K562 (cell line): ENCODE measurements around the gene CREB3L2. TPM values are rescaled to one million over a fixed set of nuclear protein-coding genes. Genes with fewer than 3 reads are reported as not detected.

Experiments used
- ATAC-seq: fragments of 200-7000 bp; cut with Tn5 transposase; 3 replicates; pipeline ENCODE4 v1.9.1; 2020; ENCODE audit warnings: moderate library complexity
- BruUV-seq: library from RNA; stranded (reverse); fragments of 400-500 nt; replicated peaks from 2 replicates; lab custom pipeline; 2021; lab: Mats Ljungman, UMichigan
- CTCF ChIA-PET: fragments of 300-600 bp; formaldehyde crosslinking; extraction: SDS; loops from one replicate; lab custom pipeline; 2021; ENCODE audit warnings: low intra/inter-chr PET ratio; lab: Yijun Ruan, JAX
- POLR2A ChIA-PET: fragments of 300-600, 350-650 bp; sonication (Branson Sonifier 250); formaldehyde crosslinking; extraction: SDS; loops from one replicate; lab custom pipeline; 2021; ENCODE audit warnings: antibody characterized with exemption, inconsistent platforms; lab: Yijun Ruan, JAX
- DNase-seq, 4 experiments: peaks; one replicate each; pipeline versions ENCODE4 v3.0.0 to v3.0.0-alpha.2; 2011 to 2018; ENCODE audit warnings: low spot score in 3 of 4, mixed read lengths in 3 of 4; ENCODE audit errors: extremely low read depth in 1 of 4
- FAIRE-seq: peaks from 2 replicates; lab custom pipeline; 2011; peaks lifted over from hg19 to GRCh38; lab: Jason Lieb, UNC
- H2AFZ ChIP-seq: 2 replicates; pipeline ENCODE4 v1.6.0; 2011; ENCODE audit warnings: low read depth, low read length, control low read depth, inconsistent platforms
- H3K27ac ChIP-seq: fragments of 200-600 bp; 3 replicates; pipeline ENCODE4 v1.8.0; 2011; ENCODE audit warnings: low read depth, mild to moderate bottlenecking, control low read depth, inconsistent platforms, low read length, moderate library complexity, mixed read lengths; ENCODE audit errors: extremely low read depth
- H3K27me3 ChIP-seq, 2 experiments: fragments of 300-600 bp in 1 of 2; 2 replicates in 1 of 2; 3 replicates in 1 of 2; pipeline versions ENCODE4 v1.6.0 to v1.8.0; 2011; ENCODE audit warnings: inconsistent platforms in 2 of 2, low read length in 2 of 2, mild to moderate bottlenecking in 1 of 2, mixed read lengths in 1 of 2, moderate library complexity in 1 of 2; ENCODE audit not compliant: control insufficient read depth in 2 of 2, insufficient read depth in 2 of 2
- H3K36me3 ChIP-seq: fragments of 300-600 bp; 3 replicates; pipeline ENCODE4 v1.8.0; 2011; ENCODE audit warnings: mild to moderate bottlenecking, low read length, inconsistent platforms; ENCODE audit not compliant: control insufficient read depth, insufficient read depth
- H3K4me1 ChIP-seq, 2 experiments: fragments of 200-600 bp in 1 of 2; replicated peaks in 1 of 2; 2 replicates in 1 of 2; 3 replicates in 1 of 2; pipeline versions ENCODE4 v1.5.1 to v1.8.0; 2011; ENCODE audit warnings: inconsistent platforms in 2 of 2, low read length in 2 of 2, mild to moderate bottlenecking in 1 of 2, mixed read lengths in 1 of 2, moderate library complexity in 1 of 2; ENCODE audit not compliant: control insufficient read depth in 2 of 2, insufficient read depth in 2 of 2
- H3K4me2 ChIP-seq: 2 replicates; pipeline ENCODE4 v1.6.1; 2011; ENCODE audit warnings: low read length, control low read depth, inconsistent platforms, mixed read lengths; ENCODE audit not compliant: insufficient read depth
- H3K4me3 ChIP-seq: fragments of 200-600 bp; sonication (generic), shearing (Covaris generic); 2 replicates; pipeline ENCODE4 v1.5.1; 2016; ENCODE audit warnings: control low read depth, inconsistent platforms
- H3K79me2 ChIP-seq: fragments of 200-600 bp; 3 replicates; pipeline ENCODE4 v1.8.0; 2011; ENCODE audit warnings: low read length, inconsistent platforms; ENCODE audit not compliant: control insufficient read depth, insufficient read depth
- H3K9ac ChIP-seq, 2 experiments: 2 replicates each; pipeline versions ENCODE4 v1.6.0 to v1.6.1; 2011; ENCODE audit warnings: low read depth in 2 of 2, low read length in 2 of 2, control low read depth in 1 of 2, inconsistent platforms in 1 of 2, mild to moderate bottlenecking in 1 of 2, mixed read lengths in 1 of 2; ENCODE audit not compliant: insufficient read depth in 1 of 2
- H3K9me1 ChIP-seq: one replicate; pipeline ENCODE4 v1.6.0; 2011; ENCODE audit warnings: inconsistent platforms, mild to moderate bottlenecking, low read length, moderate library complexity; ENCODE audit not compliant: control insufficient read depth, insufficient read depth
- H3K9me3 ChIP-seq: replicated peaks from 2 replicates; pipeline ENCODE4 v1.5.1; 2011; ENCODE audit warnings: low read depth, low read length, inconsistent platforms; ENCODE audit not compliant: control insufficient read depth, insufficient read depth
- H4K20me1 ChIP-seq: replicated peaks from 2 replicates; pipeline ENCODE4 v1.6.1; 2011; ENCODE audit warnings: low read length, inconsistent platforms, mixed read lengths; ENCODE audit not compliant: control insufficient read depth, insufficient read depth
- DACH1 ChIP-seq: fragments of 450-650 bp; IDR thresholded peaks from 2 replicates; pipeline ENCODE4 v1.6.1; 2018; ENCODE audit not compliant: partially characterized antibody
- GATA2 ChIP-seq: sonication (generic); formaldehyde crosslinking; IDR thresholded peaks from 2 replicates; pipeline ENCODE4 v1.4.0; 2020; ENCODE audit warnings: mild to moderate bottlenecking, missing genetic modification reagents
- MCM7 ChIP-seq, 2 experiments: fragments of 450-650 bp; IDR thresholded peaks; 2 replicates each; pipeline ENCODE4 v1.6.1; 2016 to 2018
- MXI1 ChIP-seq: IDR thresholded peaks from 2 replicates; pipeline ENCODE4 v1.6.1; 2011; ENCODE audit warnings: low read depth, mild to moderate bottlenecking, improper control_type of control experiment, low read length
- ZNF124 ChIP-seq: sonication (generic); formaldehyde crosslinking; IDR thresholded peaks from 2 replicates; pipeline ENCODE4 v1.8.1; 2022; ENCODE audit warnings: missing genetic modification reagents
- ZNF79 ChIP-seq: fragments of 250-450 bp; sonication (Bioruptor Pico); IDR thresholded peaks from 2 replicates; pipeline ENCODE4 v1.4.0; 2020; ENCODE audit warnings: low read depth, mild to moderate bottlenecking, moderate library complexity
- WGBS: fragments of 100-300 bp; shearing (Covaris generic); methylation state at CpG from one replicate; pipeline ENCODE4 v1.1.6; 2016; ENCODE audit warnings: low coverage, mixed read lengths; ENCODE audit not compliant: insufficient coverage; ENCODE audit errors: missing lambda C conversion rate; 5-methylcytosine and 5-hydroxymethylcytosine counted together
- in situ Hi-C: fragments of 300-500 bp; cut with MboI; formaldehyde crosslinking; loops from 4 replicates; pipeline ENCODE4 v1.15.0; 2018; ENCODE audit warnings: inconsistent platforms, mixed read lengths
- intact Hi-C: fragments of 100-400 bp; cut with micrococcal nuclease; formaldehyde crosslinking; loops from 2 replicates; pipeline ENCODE4 v1.14.2; 2022
- polyA plus RNA-seq, 8 experiments: library from polyadenylated mRNA; depleted of rRNA in 4 of 8; stranded (reverse) in 5 of 8; unstranded in 3 of 8; fragments of >200 nt; fragmentation: Nextera tagmentation in 2 of 8; fragmentation: Illumina TruSeq in 1 of 8; extraction: Ambion mirVana in 2 of 8; extraction: Trizol in 1 of 8; gene quantifications; 2 replicates each; pipeline versions ENCODE4 v1.2.1 to v1.2.3, GENCODE V29; 2011 to 2014; ENCODE audit warnings: inconsistent platforms in 1 of 8, missing spikeins in 1 of 8
- total RNA-seq, 7 experiments: library from RNA; depleted of rRNA in 6 of 7; stranded (reverse); fragments of >200 nt in 6 of 7; fragmentation: Illumina TruSeq in 2 of 7; extraction: Trizol in 2 of 7; gene quantifications; 2 replicates each; pipeline versions ENCODE4 v1.2.1 to v1.2.3, GENCODE V29; 2011 to 2021; ENCODE audit warnings: low replicate concordance in 1 of 7

CREB3L2 gene
- total and polyA plus RNA-seq, 9 of the 15 experiments (the other 6 are each of a cell fraction or from before 2014, with no cell fraction given): 7.1 to 45.6 (median 15.8) TPM

DNA sequence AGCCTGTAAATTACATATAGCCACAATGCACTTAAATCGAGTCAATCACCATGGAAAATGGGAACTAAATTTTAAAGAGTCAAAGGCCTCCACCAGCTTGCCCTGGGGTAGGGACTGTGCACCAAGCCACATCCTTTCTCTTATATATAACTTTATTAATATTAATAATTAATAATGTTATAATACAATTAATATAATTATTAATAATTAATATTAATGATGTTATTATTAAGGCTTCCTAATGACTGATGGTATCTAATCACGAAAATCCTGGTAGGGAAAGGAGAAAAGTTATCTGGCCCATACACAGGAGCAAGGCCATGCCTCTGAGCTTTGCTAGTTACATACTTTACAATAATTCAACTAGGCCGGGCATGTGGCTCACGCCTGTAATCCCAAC is 87.9 kb downstream of the CREB3L2 start:
- FAIRE-seq (no peak), ATAC-seq (no peak), DNase-seq (no peak)
- no peak overlapping the region for H2AFZ ChIP-seq
- WGBS: 89% methylated on average over 4 of the region's 4 CpGs
- no TSS peak for BruUV-seq
- CTCF ChIA-PET: no interaction called here
- no peaks in the 10 kb centered on the region for H4K20me1 ChIP-seq
- H3K9ac ChIP-seq: no peak overlapping the region
- H3K9me3 ChIP-seq: no peaks in the 10 kb centered on the region
- H3K9me1 ChIP-seq: no peaks in the 10 kb centered on the region
- POLR2A ChIA-PET: interaction anchor here (2.3 kb wide), 1 partner anchor 10 kb away, joined by 8 read pairs; no protein-coding TSS in a partner anchor
- intact Hi-C loops (no loop called here), in situ Hi-C loops (no loop called here)
- no peaks in the 10 kb centered on the region for H3K27me3 ChIP-seq
- no peak overlapping the region for H3K27ac ChIP-seq
- H3K36me3 ChIP-seq: peaks cover 70% of the 10 kb centered on the region
- H3K79me2 ChIP-seq: no peaks in the 10 kb centered on the region; the same call in 2 of the 3 replicates
- H3K4me3 ChIP-seq: no peak overlapping the region
- H3K4me2 ChIP-seq: no peak overlapping the region
- no peaks in the 10 kb centered on the region; a peak in 1 of 5 replicates for H3K4me1 ChIP-seq
- TF ChIP-seq MCM7 (IDR thresholded peaks at IDR 0.05): peak in 1 of 2 experiments; percentile 94; a peak in 2 of 4 replicates
- TF ChIP-seq DACH1: peak; percentile 93
- TF ChIP-seq ZNF79 (CRISPR knock-in tag): no peak
- TF ChIP-seq, all 486 proteins: peak for 2

DNA sequence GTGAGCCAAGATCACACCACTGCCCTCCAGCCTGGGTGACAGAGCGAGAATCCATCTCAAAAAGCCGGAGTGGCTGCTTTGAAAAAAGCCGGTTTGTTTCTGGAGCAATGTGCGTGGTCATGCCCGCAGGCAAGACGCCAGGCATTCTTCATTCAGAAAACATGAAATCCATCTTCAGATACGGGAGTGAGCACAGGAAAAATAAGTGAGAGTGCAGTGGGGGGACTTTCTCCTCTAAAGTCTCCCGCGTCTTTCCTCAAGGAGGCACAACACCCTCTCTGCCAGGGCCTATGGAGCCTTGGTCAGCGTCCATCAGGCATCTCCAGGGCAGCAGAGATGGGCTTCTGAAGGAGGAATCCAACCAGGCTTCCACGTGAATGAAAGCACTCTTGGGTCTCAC is 92.8 kb downstream of the CREB3L2 start:
- TF ChIP-seq GATA2: no peak
- TF ChIP-seq MXI1: no peak
- no peak for TF ChIP-seq ZNF124 (CRISPR knock-in tag)
- TF ChIP-seq, all 486 proteins: peak for 0
- H3K79me2 ChIP-seq: no peaks in the 10 kb centered on the region
- no peak overlapping the region for H3K4me3 ChIP-seq
- ChIA-PET CTCF (no interaction called here), POLR2A (no interaction called here)
- H2AFZ ChIP-seq: no peak overlapping the region
- WGBS: 88% methylated on average over 11 of the region's 11 CpGs
- H3K4me2 ChIP-seq: no peak overlapping the region
- peaks cover 86% of the 10 kb centered on the region for H3K36me3 ChIP-seq
- intact Hi-C loops: loop anchor here (10.0 kb wide), 1 partner anchor 236 kb away; no protein-coding TSS in a partner anchor
- FAIRE-seq: no peak
- no peaks in the 10 kb centered on the region for H3K4me1 ChIP-seq
- H3K27ac ChIP-seq: no peak overlapping the region
- no peak for DNase-seq
- ATAC-seq: no peak
- H3K9ac ChIP-seq: no peak overlapping the region
- no peaks in the 10 kb centered on the region for H4K20me1 ChIP-seq
- no peaks in the 10 kb centered on the region for H3K27me3 ChIP-seq
- in situ Hi-C loops: loop anchor here (5.0 kb wide), 2 partner anchors 93 to 828 kb away; partner anchors contain the start of gene CREB3L2
- no TSS peak for BruUV-seq
- no peaks in the 10 kb centered on the region for H3K9me1 ChIP-seq
- H3K9me3 ChIP-seq: no peaks in the 10 kb centered on the region; the same call in 1 of the 2 replicates
